Subcutaneous adipose tissue (tissue), 4 donors: Measurements from ENCODE around the gene RAB32. TPM values are rescaled to one million over a fixed set of nuclear protein-coding genes. Genes with fewer than 3 reads are reported as not detected.

ENCODE experiments used
- total RNA-seq, 4 donors: library from RNA; depleted of rRNA; stranded (reverse); fragments of >200 nt; gene quantifications; one replicate each; pipeline ENCODE4 v1.1.0, GENCODE V29; 2016
- TF ChIP-seq, protein P1 (sequence below): fragments of 450-650 bp; IDR thresholded peaks from one replicate; pipeline ENCODE4 v1.5.1; 2016; ENCODE audit warnings: low read depth, mild to moderate bottlenecking, control low read depth, antibody characterized with exemption, moderate library complexity

RAB32 gene
- total RNA-seq, 4 donors from 2014 or later = 17.0 to 47.8 (median 39.8) TPM

GRCh38 chr6:146551545-146551944 lies 7.9 kb downstream of the RAB32 start:
- TF ChIP-seq, protein P1, sequence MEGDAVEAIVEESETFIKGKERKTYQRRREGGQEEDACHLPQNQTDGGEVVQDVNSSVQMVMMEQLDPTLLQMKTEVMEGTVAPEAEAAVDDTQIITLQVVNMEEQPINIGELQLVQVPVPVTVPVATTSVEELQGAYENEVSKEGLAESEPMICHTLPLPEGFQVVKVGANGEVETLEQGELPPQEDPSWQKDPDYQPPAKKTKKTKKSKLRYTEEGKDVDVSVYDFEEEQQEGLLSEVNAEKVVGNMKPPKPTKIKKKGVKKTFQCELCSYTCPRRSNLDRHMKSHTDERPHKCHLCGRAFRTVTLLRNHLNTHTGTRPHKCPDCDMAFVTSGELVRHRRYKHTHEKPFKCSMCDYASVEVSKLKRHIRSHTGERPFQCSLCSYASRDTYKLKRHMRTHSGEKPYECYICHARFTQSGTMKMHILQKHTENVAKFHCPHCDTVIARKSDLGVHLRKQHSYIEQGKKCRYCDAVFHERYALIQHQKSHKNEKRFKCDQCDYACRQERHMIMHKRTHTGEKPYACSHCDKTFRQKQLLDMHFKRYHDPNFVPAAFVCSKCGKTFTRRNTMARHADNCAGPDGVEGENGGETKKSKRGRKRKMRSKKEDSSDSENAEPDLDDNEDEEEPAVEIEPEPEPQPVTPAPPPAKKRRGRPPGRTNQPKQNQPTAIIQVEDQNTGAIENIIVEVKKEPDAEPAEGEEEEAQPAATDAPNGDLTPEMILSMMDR = no peak

DNA sequence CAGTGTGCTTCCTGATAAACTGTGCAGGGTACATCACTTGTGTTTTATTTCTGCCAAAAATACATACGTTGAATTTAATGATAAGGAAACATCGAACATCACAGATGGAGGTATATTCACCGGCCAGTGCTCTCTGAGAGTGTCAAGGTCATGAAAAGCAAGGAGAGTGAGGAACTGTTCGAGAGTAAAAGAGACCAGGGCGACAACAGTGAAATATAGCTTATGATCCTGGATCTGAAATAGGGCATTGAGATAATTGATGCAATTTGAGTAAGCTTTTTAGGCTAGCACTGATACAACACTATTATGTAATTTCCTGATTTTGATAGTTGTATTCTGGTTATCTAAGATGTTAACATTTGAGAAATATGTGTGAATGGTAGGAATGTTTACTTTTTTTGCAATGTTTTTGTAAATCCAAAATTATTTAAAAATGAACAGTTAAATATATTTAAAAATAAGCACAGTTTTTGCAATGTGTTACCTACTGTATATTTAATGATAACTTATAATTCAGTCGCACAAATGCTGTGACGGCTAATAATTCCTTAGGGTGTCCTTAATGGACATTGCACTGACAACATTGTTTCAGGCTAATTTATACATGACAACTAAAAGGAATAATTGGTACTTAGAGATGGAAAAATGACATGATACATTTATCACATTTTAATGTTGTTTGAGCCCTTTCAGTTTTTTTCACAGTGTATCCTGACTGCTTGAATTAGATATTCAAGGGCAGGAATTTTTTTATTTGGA lies 9.9 kb downstream of the RAB32 start:
- TF ChIP-seq, protein P1 = no peak

- TF ChIP-seq, protein P1 = no peak
Measured at GRCh38 chr6:146560607-146561006, 17.0 kb downstream of the RAB32 start.

DNA sequence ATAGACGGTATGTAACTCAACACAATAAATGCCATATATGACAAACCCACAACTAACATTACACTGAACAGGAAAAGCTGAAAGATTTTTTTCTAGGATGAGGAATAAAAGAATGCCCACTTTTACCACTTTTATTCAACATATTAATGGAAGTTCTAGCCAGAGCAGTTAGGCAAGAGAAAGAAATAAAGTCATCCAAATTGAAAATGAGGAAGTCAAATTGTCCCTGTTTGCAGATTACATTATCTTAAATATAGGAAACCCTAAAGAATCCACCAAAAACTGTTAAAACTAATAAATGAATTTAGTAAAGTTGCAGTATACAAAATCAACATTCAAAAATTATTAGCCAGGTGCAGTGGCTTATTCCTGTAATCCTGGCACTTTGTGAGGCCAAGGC lies 30.6 kb downstream of the RAB32 start:
- TF ChIP-seq, protein P1 = no peak

- TF ChIP-seq, protein P1 = no peak
Measured at GRCh38 chr6:146578054-146578453, 34.4 kb downstream of the RAB32 start.

GRCh38 chr6:146581968-146582367 lies 38.3 kb downstream of the RAB32 start:
- TF ChIP-seq, protein P1 = no peak

DNA sequence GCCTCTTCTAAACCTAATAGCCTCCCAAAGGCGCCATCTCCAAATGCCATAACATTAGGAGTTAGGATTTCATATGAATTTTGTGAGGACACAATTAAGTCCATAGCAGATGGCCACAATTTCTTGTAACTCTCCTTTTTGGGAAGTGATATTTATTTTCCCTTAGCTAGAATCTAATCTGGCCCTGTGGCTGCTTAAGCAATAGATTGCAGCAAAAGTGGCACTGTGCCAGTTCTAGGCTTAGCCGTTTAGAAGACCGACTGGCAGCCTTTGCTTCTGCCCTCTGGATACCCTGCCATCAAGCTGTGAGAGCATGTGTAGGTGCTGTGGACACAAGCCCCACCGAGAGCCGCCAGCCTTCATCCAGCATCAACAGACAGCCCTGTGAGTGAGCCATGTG lies 39.2 kb downstream of the RAB32 start:
- TF ChIP-seq, protein P1 = no peak
